Activated CD8-positive, alpha-beta T cell treated with anti-CD3 and anti-CD28 coated beads, Interleukin-2, amount 10 ng/mL, durations not matched to agents 7 days and 5 days (primary cell): Measurements from ENCODE around the gene PXN. TPM values are rescaled to one million over a fixed set of nuclear protein-coding genes. Genes with fewer than 3 reads are reported as not detected.
A peak's percentile ranks its signal among the peaks of the same experiment; 100 is the strongest.

Experiments used
- ATAC-seq: fragments of 150-1000 bp; cut with Tn5 transposase; one replicate; pipeline ENCODE4 v1.10.0; 2021; ENCODE audit warnings: moderate library complexity
- CTCF ChIA-PET: fragments of 350-600 bp; sonication (Branson Sonifier 250); formaldehyde crosslinking; loops from one replicate; lab custom pipeline; 2021; ENCODE audit warnings: antibody characterized with exemption; lab: Charles Lee
- POLR2A ChIA-PET: fragments of 350-600 bp; sonication (Branson Sonifier 250); formaldehyde crosslinking; loops from one replicate; lab custom pipeline; 2021; ENCODE audit warnings: antibody characterized with exemption; lab: Charles Lee
- DNase-seq: peaks from one replicate; pipeline ENCODE4 v3.0.0-alpha.2; 2020
- H3K27ac Mint-ChIP-seq: one replicate; pipeline ENCODE4 v1.8.0; 2021; ENCODE audit warnings: mild to moderate bottlenecking, mixed read lengths
- H3K27me3 Mint-ChIP-seq: one replicate; pipeline ENCODE4 v1.8.0; 2021; ENCODE audit warnings: low read depth, mixed read lengths
- H3K36me3 Mint-ChIP-seq: one replicate; pipeline ENCODE4 v1.8.0; 2021; ENCODE audit warnings: low read depth, mixed read lengths
- H3K4me1 Mint-ChIP-seq: one replicate; pipeline ENCODE4 v1.8.0; 2021; ENCODE audit warnings: low read depth, mixed read lengths
- H3K4me3 Mint-ChIP-seq: one replicate; pipeline ENCODE4 v1.8.0; 2021; ENCODE audit warnings: mild to moderate bottlenecking, mixed read lengths
- H3K9me3 Mint-ChIP-seq: one replicate; pipeline ENCODE4 v1.8.0; 2022; ENCODE audit warnings: mixed read lengths; ENCODE audit not compliant: insufficient read depth
- total RNA-seq, 2 experiments: library from RNA; stranded (reverse); gene quantifications; one replicate each; pipeline ENCODE4 v1.2.3, GENCODE V29; 2021

PXN gene
- total RNA-seq, 2 experiments from 2014 or later: 123 to 127 TPM

DNA sequence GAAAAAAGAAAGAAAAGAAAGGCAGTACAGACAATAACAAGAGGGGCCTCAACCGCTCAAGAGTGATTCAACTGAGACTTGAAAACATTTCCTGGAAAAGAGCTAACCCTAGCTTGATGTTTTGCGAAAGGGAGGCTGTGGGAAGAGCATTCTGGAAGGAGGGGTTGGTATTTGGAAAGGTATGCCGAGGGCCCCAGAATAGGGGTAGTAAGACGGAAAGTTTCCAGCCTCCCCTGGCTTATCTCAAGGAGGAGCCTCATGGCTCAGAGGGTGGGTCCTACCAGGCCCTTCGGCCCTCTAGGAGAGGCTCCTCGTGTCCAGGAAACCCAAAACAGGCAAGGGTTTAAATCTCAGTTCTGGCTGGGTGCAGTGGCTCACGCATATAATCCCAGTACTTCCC, 17.8 kb upstream of the PXN start:
- Mint-ChIP-seq H3K9me3 (no peaks in the 10 kb centered on the region), H3K27me3 (peaks cover 8% of the 10 kb centered on the region), H3K36me3 (no peaks in the 10 kb centered on the region), H3K27ac (no peak overlapping the region), H3K4me3 (no peak overlapping the region), H3K4me1 (no peaks in the 10 kb centered on the region)
- ATAC-seq: no peak
- CTCF ChIA-PET: interaction anchor here (2.5 kb wide), 1 partner anchor 55 kb away, joined by 10 read pairs; no protein-coding TSS in a partner anchor
- no peak for DNase-seq
- POLR2A ChIA-PET: interaction anchor here (5.3 kb wide), 1 partner anchor 9 kb away, joined by 58 read pairs; the partner anchor contains the start of genes RNU4-1 and RNU4-2

DNA sequence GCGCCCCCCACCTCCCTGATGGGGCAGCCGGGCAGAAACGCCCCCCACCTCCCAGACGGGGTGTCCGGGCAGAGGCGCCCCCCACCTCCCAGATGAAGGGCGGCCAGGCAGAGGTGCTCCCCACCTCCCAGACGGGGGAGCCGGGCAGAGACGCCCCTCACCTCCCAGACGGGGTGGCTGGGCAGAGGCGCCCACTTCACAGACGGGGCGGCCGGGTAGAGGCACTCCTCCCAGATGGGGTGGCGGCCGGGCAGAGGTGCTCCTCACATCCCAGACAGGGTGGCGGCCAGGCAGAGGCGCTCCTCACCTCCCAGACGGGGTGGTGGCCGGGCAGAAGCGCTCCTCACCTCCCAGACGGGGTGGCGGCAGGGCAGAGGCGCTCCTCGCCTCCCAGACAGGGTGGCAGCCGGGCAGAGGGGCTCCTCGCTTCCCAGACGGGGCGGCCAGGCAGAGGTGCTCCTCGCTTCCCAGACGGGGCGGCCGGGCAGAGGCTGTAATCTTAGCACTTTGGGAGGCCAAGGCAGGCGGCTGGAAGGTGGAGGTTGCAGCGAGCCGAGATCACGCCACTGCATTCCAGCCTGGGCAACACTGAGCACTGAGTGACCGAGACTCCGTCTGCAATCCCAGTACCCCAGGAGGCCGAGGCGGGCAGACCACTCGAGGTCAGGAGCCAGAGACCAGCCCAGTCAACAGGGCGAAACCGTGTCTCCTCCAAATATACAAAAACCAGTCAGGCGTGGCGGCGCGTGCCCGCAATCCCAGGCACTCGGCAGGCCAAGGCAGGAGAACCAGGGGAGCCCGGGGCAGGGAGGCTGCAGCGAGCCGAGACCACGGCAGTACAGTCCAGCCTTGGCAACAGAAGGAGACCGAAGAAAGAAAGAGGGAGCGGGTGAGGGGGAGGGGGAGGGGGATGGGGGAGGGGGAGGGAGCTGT, 12.9 kb upstream of the PXN start:
- POLR2A ChIA-PET: interaction anchor here (5.3 kb wide), 1 partner anchor 13 kb away, joined by 58 read pairs; the partner anchor contains the start of genes RNU4-1 and RNU4-2
- Mint-ChIP-seq H3K27ac (no peak overlapping the region), H3K4me3 (no peak overlapping the region), H3K36me3 (no peaks in the 10 kb centered on the region), H3K27me3 (no peaks in the 10 kb centered on the region), H3K9me3 (no peaks in the 10 kb centered on the region), H3K4me1 (no peaks in the 10 kb centered on the region)
- ATAC-seq: no peak
- DNase-seq: no peak
- CTCF ChIA-PET: no interaction called here

DNA sequence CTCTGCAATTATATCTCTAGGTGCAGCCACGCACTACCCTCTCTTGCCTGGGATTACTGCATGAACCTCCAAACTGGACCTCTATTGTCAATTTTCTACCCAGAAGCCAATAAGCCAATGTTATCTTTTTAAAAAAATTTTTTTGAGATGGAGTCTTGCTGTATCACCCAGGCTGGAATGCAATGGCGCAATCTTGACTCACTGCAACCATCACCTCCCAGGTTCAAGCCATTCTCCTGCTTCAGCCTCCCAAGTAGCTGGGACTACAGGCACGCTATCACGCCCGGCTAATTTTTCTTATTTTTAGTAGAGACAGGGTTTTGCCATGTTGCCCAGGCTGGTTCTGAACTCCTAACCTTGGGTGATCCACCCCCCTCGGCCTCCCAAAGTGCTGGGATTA, 11.2 kb upstream of the PXN start:
- no peak for ATAC-seq
- CTCF ChIA-PET: no interaction called here
- Mint-ChIP-seq H3K36me3 (no peaks in the 10 kb centered on the region), H3K27me3 (no peaks in the 10 kb centered on the region), H3K9me3 (no peaks in the 10 kb centered on the region), H3K4me1 (no peaks in the 10 kb centered on the region), H3K27ac (no peak overlapping the region), H3K4me3 (no peak overlapping the region)
- POLR2A ChIA-PET: no interaction called here
- DNase-seq: no peak

DNA sequence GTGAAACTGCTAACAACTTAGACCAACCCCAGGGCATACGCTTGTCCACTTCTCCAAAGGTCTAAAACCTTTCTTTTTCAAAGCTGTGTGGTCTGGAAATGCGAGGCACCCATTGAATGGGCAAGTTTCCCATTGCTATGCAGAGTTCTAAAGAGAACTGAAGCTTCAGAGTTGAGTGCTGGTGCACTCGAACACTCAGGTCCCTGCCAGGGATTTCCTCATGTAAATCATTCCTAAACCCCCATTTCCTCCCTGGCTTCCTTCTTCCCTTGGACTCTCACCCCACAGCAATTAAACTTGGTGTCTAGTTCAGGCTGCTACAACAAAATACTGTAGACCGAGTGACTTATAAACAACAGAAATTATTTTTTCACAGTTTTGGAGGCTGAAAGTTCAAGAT, 2.2 kb upstream of the PXN start:
- CTCF ChIA-PET: interaction anchor here (1.2 to 24.5 kb wide), 5 partner anchors 14 to 66 kb away, joined by 3 to 922 read pairs (median 45); partner anchors contain the start of genes RNU4-1 and RPLP0
- H3K27ac Mint-ChIP-seq: no peak overlapping the region
- DNase-seq: no peak
- H3K4me1 Mint-ChIP-seq: peaks cover 26% of the 10 kb centered on the region
- H3K27me3 Mint-ChIP-seq: no peaks in the 10 kb centered on the region
- no peak overlapping the region for H3K4me3 Mint-ChIP-seq
- ATAC-seq: no peak
- POLR2A ChIA-PET: interaction anchor here (0.7 to 11.8 kb wide), 5 partner anchors 24 to 70 kb away, joined by 3 to 224 read pairs (median 41); partner anchors contain the start of genes RNU4-1, RNU4-2 and RPLP0
- H3K36me3 Mint-ChIP-seq: peaks cover 19% of the 10 kb centered on the region
- no peaks in the 10 kb centered on the region for H3K9me3 Mint-ChIP-seq

DNA sequence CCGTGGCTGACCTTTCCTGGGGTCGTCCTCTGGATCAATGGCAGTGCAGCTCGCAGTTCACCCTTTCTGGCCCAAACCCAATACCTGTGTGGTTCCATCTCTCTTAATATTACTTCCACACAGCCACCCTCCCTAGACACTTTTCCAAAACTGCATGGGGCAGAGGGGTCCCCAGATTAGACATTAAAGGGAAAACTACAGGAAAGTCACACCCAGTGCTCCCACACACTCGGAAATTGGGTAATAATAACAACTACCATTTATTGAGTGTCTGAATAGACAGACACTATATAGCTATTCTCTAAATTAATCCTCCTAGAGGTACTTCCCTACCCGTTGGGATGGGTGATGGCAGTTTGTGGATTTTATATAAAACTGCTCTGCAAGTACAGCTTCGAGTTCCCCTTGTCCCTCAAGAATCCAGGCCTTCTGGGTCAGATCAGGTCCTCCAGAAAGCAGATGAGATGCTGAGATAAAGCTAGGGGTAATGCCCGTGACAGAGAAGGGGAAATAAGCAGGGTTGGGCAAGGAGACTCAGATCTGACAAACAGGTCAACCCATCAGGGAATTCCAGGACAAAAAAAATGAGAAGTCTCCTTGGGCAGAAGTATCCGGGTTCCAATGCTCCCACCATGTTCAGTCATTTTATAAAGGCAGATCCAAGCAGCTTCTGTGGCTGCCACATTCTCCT, 795 bp upstream of the PXN start:
- peak overlapping the region; percentile 72 for H3K4me3 Mint-ChIP-seq
- peak overlapping the region; percentile 60 for H3K27ac Mint-ChIP-seq
- CTCF ChIA-PET: interaction anchor here (0.9 to 24.5 kb wide), 16 partner anchors 8 to 94 kb away, joined by 3 to 922 read pairs (median 7); partner anchors contain the start of genes RNU4-1 and RPLP0
- no peaks in the 10 kb centered on the region for H3K27me3 Mint-ChIP-seq
- H3K9me3 Mint-ChIP-seq: no peaks in the 10 kb centered on the region
- no peak for ATAC-seq
- POLR2A ChIA-PET: interaction anchor here (0.9 to 11.8 kb wide), 7 partner anchors 14 to 66 kb away, joined by 3 to 224 read pairs (median 11); partner anchors contain the start of genes RNU4-1, RNU4-2 and RPLP0
- H3K4me1 Mint-ChIP-seq: peaks cover 40% of the 10 kb centered on the region
- peaks cover 27% of the 10 kb centered on the region for H3K36me3 Mint-ChIP-seq
- DNase-seq: no peak

DNA sequence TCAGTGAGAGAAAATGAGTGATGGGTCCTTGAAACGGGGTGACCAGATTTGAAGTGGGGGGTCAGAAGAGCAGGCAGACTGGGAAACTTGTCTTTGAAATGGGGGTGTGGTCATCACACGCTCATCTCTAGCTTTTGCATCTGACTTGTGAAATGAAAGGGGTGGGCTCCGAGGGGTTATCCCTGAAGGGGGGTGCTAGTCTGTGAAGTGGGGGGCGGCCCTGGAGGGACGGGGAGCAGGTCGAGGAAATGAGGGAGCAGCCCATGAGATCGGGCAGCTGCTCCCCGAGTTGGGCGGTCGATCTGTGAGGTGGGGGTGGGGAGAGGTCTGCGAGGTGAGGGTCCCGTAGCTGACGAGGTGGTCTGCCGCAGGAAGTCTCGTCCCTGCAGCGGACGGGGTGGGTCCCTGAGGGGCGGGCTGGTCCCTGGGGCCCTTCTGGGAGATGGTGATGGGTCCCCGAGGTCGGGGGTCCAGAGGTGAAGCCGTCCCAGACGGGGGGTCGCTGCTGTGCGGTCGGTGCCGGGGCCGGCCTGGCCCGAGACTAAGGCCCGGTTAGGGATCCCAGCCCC, 542 bp downstream of the PXN start:
- Mint-ChIP-seq H3K4me1 (peaks cover 54% of the 10 kb centered on the region), H3K27me3 (no peaks in the 10 kb centered on the region), H3K27ac (peak overlapping the region; percentile 77), H3K9me3 (no peaks in the 10 kb centered on the region), H3K36me3 (peaks cover 36% of the 10 kb centered on the region), H3K4me3 (peak overlapping the region; percentile 81)
- CTCF ChIA-PET: interaction anchor here (0.5 to 24.5 kb wide), 20 partner anchors 8 to 206 kb away, joined by 3 to 922 read pairs (median 5); partner anchors contain the start of genes RNU4-1, RNU4-2 and RPLP0
- no peak for ATAC-seq
- no peak for DNase-seq
- POLR2A ChIA-PET: interaction anchor here (0.6 to 11.8 kb wide), 8 partner anchors 13 to 64 kb away, joined by 5 to 224 read pairs (median 10); partner anchors contain the start of genes RNU4-1, RNU4-2 and RPLP0

DNA sequence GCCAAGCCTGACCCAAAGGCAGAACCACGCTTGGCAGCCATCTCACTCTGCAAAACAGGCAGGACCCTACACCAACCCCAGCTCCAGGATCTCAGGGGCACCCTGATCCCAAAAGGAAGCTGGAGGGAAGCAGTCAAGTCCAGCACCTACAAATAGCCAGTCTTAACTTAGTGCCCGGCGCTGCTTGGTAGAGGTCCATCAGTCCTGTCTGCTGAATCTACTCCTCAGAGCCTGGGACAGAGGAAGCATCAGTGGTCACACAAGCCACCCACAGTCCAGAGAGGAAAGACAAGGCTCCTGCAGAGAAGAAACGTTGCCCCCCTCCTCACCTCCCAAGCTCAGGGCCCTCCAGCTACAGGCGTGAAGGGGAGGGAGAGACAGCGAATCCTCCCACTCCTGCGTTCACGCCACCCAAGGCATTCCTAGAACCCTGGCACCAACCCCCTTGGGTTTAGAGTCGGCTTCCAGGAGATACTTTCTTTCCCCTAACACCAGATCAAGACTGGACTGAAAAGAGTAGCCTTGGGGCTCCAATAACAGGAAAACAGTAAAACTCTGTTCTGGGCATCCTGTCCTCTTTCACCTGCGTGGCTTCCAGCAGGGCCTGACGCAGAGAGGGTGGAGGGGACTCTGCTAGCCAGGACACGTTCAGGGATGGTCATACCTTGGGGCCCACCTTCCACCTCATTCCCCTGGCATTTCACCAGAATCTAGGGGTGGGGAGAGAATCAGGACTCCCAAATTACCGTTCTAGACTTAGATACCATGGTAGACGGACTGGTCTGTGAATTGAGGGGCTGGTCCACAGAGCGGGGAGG, 1.2 kb downstream of the PXN start:
- Mint-ChIP-seq H3K27ac (peak overlapping the region; percentile 77), H3K4me1 (peaks cover 61% of the 10 kb centered on the region), H3K4me3 (peak overlapping the region; percentile 81), H3K36me3 (peaks cover 41% of the 10 kb centered on the region), H3K9me3 (no peaks in the 10 kb centered on the region), H3K27me3 (no peaks in the 10 kb centered on the region)
- ATAC-seq (no peak), DNase-seq (no peak)
- CTCF ChIA-PET: interaction anchor here (0.7 to 24.5 kb wide), 10 partner anchors 10 to 207 kb away, joined by 3 to 922 read pairs (median 37); partner anchors contain the start of genes RNU4-1 and RPLP0
- POLR2A ChIA-PET: interaction anchor here (1.8 to 11.8 kb wide), 7 partner anchors 12 to 64 kb away, joined by 7 to 224 read pairs (median 10); partner anchors contain the start of genes RNU4-1, RNU4-2 and RPLP0

DNA sequence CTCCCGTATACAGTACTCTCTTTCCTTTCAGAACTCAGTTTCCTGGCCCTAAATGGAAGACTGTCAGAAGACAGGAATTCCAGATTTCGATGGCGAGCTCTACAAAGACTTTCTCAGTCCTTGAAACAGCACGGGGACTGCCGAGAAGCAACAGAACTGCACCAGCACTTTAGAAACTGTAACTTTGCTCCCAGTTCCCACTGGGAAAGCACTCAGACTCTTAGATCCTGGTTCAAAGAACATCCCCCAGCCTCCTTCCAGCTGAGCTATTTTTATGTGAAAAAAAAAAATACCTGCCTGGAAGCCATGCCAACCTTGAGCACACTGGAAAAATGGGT, 1.8 kb downstream of the PXN start:
- DNase-seq: no peak
- Mint-ChIP-seq H3K9me3 (no peaks in the 10 kb centered on the region), H3K27ac (no peak overlapping the region), H3K4me1 (peaks cover 61% of the 10 kb centered on the region), H3K4me3 (peak overlapping the region; percentile 81), H3K27me3 (no peaks in the 10 kb centered on the region), H3K36me3 (peaks cover 41% of the 10 kb centered on the region)
- ATAC-seq: no peak
- ChIA-PET CTCF (interaction anchor here (3.2 to 24.5 kb wide), 4 partner anchors 12 to 35 kb away, joined by 10 to 922 read pairs (median 67); no protein-coding TSS in a partner anchor), POLR2A (interaction anchor here (1.9 to 11.8 kb wide), 5 partner anchors 14 to 63 kb away, joined by 7 to 224 read pairs (median 10); partner anchors contain the start of genes RNU4-1, RNU4-2 and RPLP0)

DNA sequence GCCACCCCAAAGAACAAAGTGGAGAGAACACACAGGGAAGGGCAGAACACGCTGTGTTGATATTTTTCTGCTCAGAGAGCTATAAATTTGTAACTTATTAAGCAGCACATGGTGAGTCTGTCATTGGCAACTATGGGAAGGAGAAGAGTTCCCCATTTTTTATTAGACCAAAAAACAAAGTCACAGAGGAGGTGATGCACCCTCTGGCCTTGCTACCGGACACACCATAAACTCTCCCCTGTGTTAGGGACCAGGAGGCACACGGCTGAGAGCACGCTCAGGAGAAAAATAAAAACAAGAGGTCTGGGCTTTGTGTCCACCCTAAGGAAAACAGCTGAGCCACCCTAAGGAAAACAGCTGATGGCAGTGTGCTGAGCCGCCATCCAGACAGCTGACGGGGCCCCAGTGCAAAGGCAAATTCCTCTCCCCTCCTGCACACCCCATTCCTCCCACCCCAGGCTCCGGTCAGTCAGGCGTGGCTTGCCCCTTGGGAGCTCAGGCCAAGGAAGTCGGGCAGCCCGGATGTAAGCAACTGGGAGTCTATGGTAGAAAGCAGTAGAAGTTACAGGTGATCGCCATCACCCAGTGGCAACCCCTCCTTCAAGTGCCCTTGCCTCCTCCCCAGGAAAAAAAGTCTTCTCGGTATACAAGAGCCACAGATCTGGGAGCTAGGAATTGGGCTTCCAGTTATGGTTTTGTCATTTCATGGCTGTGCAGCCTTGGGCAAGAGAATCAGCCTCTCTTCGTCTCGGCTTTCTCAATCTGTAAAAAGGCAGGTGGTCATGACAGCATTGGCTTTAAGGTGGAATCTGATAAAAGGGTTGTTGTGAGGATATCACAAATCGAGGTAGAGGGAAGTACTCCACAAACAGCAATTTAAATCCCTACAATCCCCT, 2.4 kb downstream of the PXN start:
- peaks cover 67% of the 10 kb centered on the region for H3K4me1 Mint-ChIP-seq
- ChIA-PET CTCF (interaction anchor here (0.9 to 24.5 kb wide), 6 partner anchors 11 to 62 kb away, joined by 3 to 922 read pairs (median 35); partner anchors contain the start of genes RPLP0 and SIRT4), POLR2A (interaction anchor here (1.0 to 11.8 kb wide), 9 partner anchors 10 to 142 kb away, joined by 3 to 224 read pairs (median 10); partner anchors contain the start of genes RNU4-1, RNU4-2 and RPLP0)
- H3K9me3 Mint-ChIP-seq: no peaks in the 10 kb centered on the region
- DNase-seq (no peak), ATAC-seq (no peak)
- H3K36me3 Mint-ChIP-seq: peaks cover 44% of the 10 kb centered on the region
- H3K27me3 Mint-ChIP-seq: no peaks in the 10 kb centered on the region
- peak overlapping the region; percentile 81 for H3K4me3 Mint-ChIP-seq
- peak overlapping the region; percentile 61 for H3K27ac Mint-ChIP-seq
